Gastrocnemius medialis (tissue), 4 donors: ENCODE measurements around the gene RGL2. TPM values are rescaled to one million over a fixed set of nuclear protein-coding genes. Genes with fewer than 3 reads are reported as not detected.
A peak's percentile ranks its signal among the peaks of the same experiment; 100 is the strongest.

Experiments used
- ATAC-seq, 2 donors: fragments of 150-250 bp; one replicate each; pipeline ENCODE4 v1.9.1; 2016
- DNase-seq, 2 donors: peaks; one replicate each; pipeline ENCODE4 v3.0.0-alpha.2; 2019
- H3K27ac ChIP-seq, 4 donors: fragments of 200-600 bp; sonication (generic); 1 replicate in 1 of 4; 2 replicates in 3 of 4; pipeline ENCODE4 v1.5.1; 2016 to 2018; ENCODE audit warnings: mild to moderate bottlenecking in 2 of 4, moderate library complexity in 1 of 4
- H3K27me3 ChIP-seq, 3 donors: fragments of 200-600 bp; sonication (generic) in 2 of 3; 1 replicate in 1 of 3; 2 replicates in 2 of 3; pipeline versions ENCODE4 v1.5.1 to v1.6.0; 2016 to 2019; ENCODE audit warnings: mild to moderate bottlenecking in 1 of 3, moderate library complexity in 1 of 3
- H3K36me3 ChIP-seq, 2 donors: fragments of 200-600 bp; sonication (generic) in 1 of 2; one replicate each; pipeline ENCODE4 v1.5.1; 2017 to 2018
- H3K4me1 ChIP-seq, 2 donors: fragments of 200-600 bp; sonication (generic) in 1 of 2; one replicate each; pipeline ENCODE4 v1.5.1; 2016 to 2017; ENCODE audit warnings: mild to moderate bottlenecking in 2 of 2
- H3K4me3 ChIP-seq, 4 donors: fragments of 200-600 bp; sonication (generic) in 3 of 4; 1 replicate in 1 of 4; 2 replicates in 3 of 4; pipeline ENCODE4 v1.5.1; 2016 to 2019; ENCODE audit warnings: mild to moderate bottlenecking in 2 of 4
- H3K9me3 ChIP-seq, 3 donors: fragments of 200-600 bp; sonication (generic) in 2 of 3; 1 replicate in 1 of 3; 2 replicates in 2 of 3; pipeline ENCODE4 v1.5.1; 2016 to 2019
- CTCF ChIP-seq, 5 experiments: fragments of 450-650 bp in 3 of 5; fragments of 200-600 bp in 2 of 5; sonication (generic) in 2 of 5; IDR thresholded peaks in 4 of 5; conservative IDR thresholded peaks in 1 of 5; 1 replicate in 4 of 5; 2 replicates in 1 of 5; pipeline ENCODE4 v1.5.1; 2016 to 2019; ENCODE audit warnings: antibody characterized with exemption in 5 of 5, mild to moderate bottlenecking in 3 of 5, moderate library complexity in 3 of 5
- POLR2A ChIP-seq, 2 donors: fragments of 450-650 bp; IDR thresholded peaks; one replicate each; pipeline ENCODE4 v1.6.1; 2017; ENCODE audit warnings: antibody characterized with exemption in 2 of 2, mild to moderate bottlenecking in 2 of 2, moderate library complexity in 2 of 2
- in situ Hi-C, 4 donors: fragments of 200-750 bp; cut with MboI; loops; one replicate each; pipeline versions ENCODE4 v1.15.0 to v1.8.0; 2017; ENCODE audit warnings: low sequenced_read_pairs in 4 of 4
- intact Hi-C: fragments of 100-400 bp; cut with DNase I; formaldehyde crosslinking; loops from one replicate; pipeline ENCODE4 v1.15.1; 2023; ENCODE audit warnings: low total_unique reads
- total RNA-seq, 4 donors: library from RNA; depleted of rRNA; stranded (reverse); fragments of >200 nt; gene quantifications; one replicate each; pipeline versions ENCODE4 v1.1.0 to v1.2.3, GENCODE V29; 2016

RGL2 gene
- total RNA-seq, 4 donors from 2014 or later: 39.8 to 52.3 (median 40.8) TPM

GRCh38 chr6:33296797-33297405 lies 1.8 kb downstream of the RGL2 start:
- TF ChIP-seq POLR2A (IDR thresholded peaks at IDR 0.05): no peak
- TF ChIP-seq CTCF (IDR thresholded peaks at IDR 0.05 in 4 of 5, conservative IDR thresholded peaks at IDR 0.05 in 1 of 5): no peak
- Histone ChIP-seq H3K4me3 (peak overlapping the region in 2 of 4 donors; percentile 85 to 86), H3K9me3 (no peaks in the 10 kb centered on the region), H3K4me1 (peaks cover 11 to 23% of the 10 kb centered on the region in 2 donors), H3K27ac (peak overlapping the region; percentile 96 to 99 (median 97)), H3K27me3 (no peaks in the 10 kb centered on the region), H3K36me3 (peaks cover 0 to 47% of the 10 kb centered on the region in 2 donors)
- intact Hi-C loops: no loop called here
- DNase-seq: no peak
- in situ Hi-C loops: loop anchor here in 1 of 4 donors (25.0 kb wide), 1 partner anchor 1435 kb away; the partner anchor contains the start of gene NEU1
- ATAC-seq: no peak

- intact Hi-C loops (no loop called here), in situ Hi-C loops (loop anchor here in 1 of 4 donors (25.0 kb wide), 1 partner anchor 1433 kb away; the partner anchor contains the start of gene NEU1)
- H3K27ac ChIP-seq: no peak overlapping the region
- no peak overlapping the region for H3K4me3 ChIP-seq
- H3K36me3 ChIP-seq: peaks cover 2 to 58% of the 10 kb centered on the region in 2 donors
- no peak for TF ChIP-seq CTCF (IDR thresholded peaks at IDR 0.05 in 4 of 5, conservative IDR thresholded peaks at IDR 0.05 in 1 of 5)
- TF ChIP-seq POLR2A (IDR thresholded peaks at IDR 0.05): no peak
- DNase-seq (no peak), ATAC-seq (no peak)
- no peaks in the 10 kb centered on the region for H3K9me3 ChIP-seq
- no peaks in the 10 kb centered on the region for H3K27me3 ChIP-seq
- peaks cover 8 to 19% of the 10 kb centered on the region in 2 donors for H3K4me1 ChIP-seq
These were observed 2.9 kb downstream of the RGL2 start for GRCh38 chr6:33295621-33296369.

GRCh38 chr6:33294086-33294823 lies 4.5 kb downstream of the RGL2 start:
- Histone ChIP-seq H3K27me3 (no peaks in the 10 kb centered on the region), H3K4me3 (no peak overlapping the region), H3K9me3 (no peaks in the 10 kb centered on the region), H3K36me3 (peaks cover 2 to 62% of the 10 kb centered on the region in 2 donors), H3K4me1 (peaks cover 11 to 18% of the 10 kb centered on the region in 2 donors), H3K27ac (no peak overlapping the region)
- in situ Hi-C loops (loop anchor here in 1 of 4 donors (25.0 kb wide), 1 partner anchor 1432 kb away; the partner anchor contains the start of gene NEU1), intact Hi-C loops (no loop called here)
- TF ChIP-seq CTCF (IDR thresholded peaks at IDR 0.05 in 4 of 5, conservative IDR thresholded peaks at IDR 0.05 in 1 of 5): no peak
- TF ChIP-seq POLR2A (IDR thresholded peaks at IDR 0.05): no peak
- ATAC-seq (no peak), DNase-seq (no peak)

GRCh38 chr6:33292996-33293682 lies 5.6 kb downstream of the RGL2 start:
- no peak overlapping the region for H3K4me3 ChIP-seq
- H3K27me3 ChIP-seq: no peaks in the 10 kb centered on the region
- intact Hi-C loops: no loop called here
- DNase-seq (no peak), ATAC-seq (no peak)
- no peaks in the 10 kb centered on the region for H3K9me3 ChIP-seq
- peaks cover 2 to 63% of the 10 kb centered on the region in 2 donors for H3K36me3 ChIP-seq
- no peak overlapping the region for H3K27ac ChIP-seq
- peaks cover 16 to 23% of the 10 kb centered on the region in 2 donors for H3K4me1 ChIP-seq
- in situ Hi-C loops: loop anchor here in 1 of 4 donors (25.0 kb wide), 1 partner anchor 1431 kb away; the partner anchor contains the start of gene NEU1
- no peak for TF ChIP-seq POLR2A (IDR thresholded peaks at IDR 0.05)
- no peak for TF ChIP-seq CTCF (IDR thresholded peaks at IDR 0.05 in 4 of 5, conservative IDR thresholded peaks at IDR 0.05 in 1 of 5)
